K562 (cell line): ENCODE data around the gene UQCRHL. TPM values are rescaled to one million over a fixed set of nuclear protein-coding genes. Genes with fewer than 3 reads are reported as not detected.

ENCODE experiments used
- ATF6 ChIP-seq: sonication (generic); formaldehyde crosslinking; IDR thresholded peaks from 2 replicates; pipeline ENCODE4 v1.4.0; 2020; ENCODE audit warnings: mild to moderate bottlenecking, missing genetic modification reagents
- CREB1 ChIP-seq, 2 experiments: sonication (generic) in 1 of 2; formaldehyde crosslinking in 1 of 2; IDR thresholded peaks; 2 replicates each; pipeline versions ENCODE4 v1.6.1 to v1.8.0; 2012 to 2022; ENCODE audit warnings: inconsistent platforms in 1 of 2, mild to moderate bottlenecking in 1 of 2, missing genetic modification reagents in 1 of 2, moderate library complexity in 1 of 2
- CTCF ChIP-seq, 3 experiments: IDR thresholded peaks in 2 of 3; conservative IDR thresholded peaks in 1 of 3; 2 replicates each; pipeline ENCODE4 v1.5.1; 2011 to 2012; ENCODE audit warnings: low read length in 3 of 3, mild to moderate bottlenecking in 3 of 3, control low read depth in 2 of 3, improper control_type of control experiment in 1 of 3, inconsistent platforms in 1 of 3, low read depth in 1 of 3, mixed read lengths in 1 of 3, moderate library complexity in 1 of 3; ENCODE audit not compliant: insufficient read depth in 2 of 3
- GTF2A2 ChIP-seq: IDR thresholded peaks from 2 replicates; pipeline ENCODE4 v1.6.1; 2016; ENCODE audit warnings: mild to moderate bottlenecking, missing genetic modification characterization, missing compliant biosample characterization
- MEIS2 ChIP-seq: fragments of 450-650 bp; IDR thresholded peaks from 2 replicates; pipeline ENCODE4 v1.6.1; 2014; ENCODE audit warnings: mild to moderate bottlenecking; ENCODE audit not compliant: partially characterized antibody
- PTBP1 ChIP-seq: fragments of 200-400 bp; formaldehyde crosslinking; IDR thresholded peaks from 2 replicates; pipeline ENCODE4 v1.6.1; 2017; ENCODE audit warnings: low read depth, low read length
- PTRF ChIP-seq: fragments of 450-650 bp; IDR thresholded peaks from 2 replicates; pipeline ENCODE4 v1.6.1; 2016; ENCODE audit warnings: mild to moderate bottlenecking, missing genetic modification characterization, missing compliant biosample characterization
- SIX5 ChIP-seq, 2 experiments: IDR thresholded peaks; 2 replicates each; pipeline ENCODE4 v1.6.1; 2011; ENCODE audit warnings: low read length in 2 of 2, borderline replicate concordance in 1 of 2, low read depth in 1 of 2, mild to moderate bottlenecking in 1 of 2, moderate library complexity in 1 of 2; ENCODE audit not compliant: insufficient read depth in 1 of 2
- ZNF41 ChIP-seq: fragments of 250-450 bp; sonication (Bioruptor Pico); conservative IDR thresholded peaks from 2 replicates; pipeline ENCODE4 v1.4.0; 2020; ENCODE audit warnings: mild to moderate bottlenecking
- ZNF592 ChIP-seq: fragments of 450-650 bp; IDR thresholded peaks from 2 replicates; pipeline ENCODE4 v1.6.1; 2017; ENCODE audit warnings: antibody characterized with exemption, mild to moderate bottlenecking
- ZNF707 ChIP-seq: fragments of 250-450 bp; sonication (Bioruptor Pico); conservative IDR thresholded peaks from 2 replicates; pipeline ENCODE4 v1.8.0; 2022; ENCODE audit warnings: inconsistent platforms, mild to moderate bottlenecking, moderate library complexity
- polyA plus RNA-seq, 8 experiments: library from polyadenylated mRNA; depleted of rRNA in 4 of 8; stranded (reverse) in 5 of 8; unstranded in 3 of 8; fragments of >200 nt; fragmentation: Nextera tagmentation in 2 of 8; fragmentation: Illumina TruSeq in 1 of 8; extraction: Ambion mirVana in 2 of 8; extraction: Trizol in 1 of 8; gene quantifications; 2 replicates each; pipeline versions ENCODE4 v1.2.1 to v1.2.3, GENCODE V29; 2011 to 2014; ENCODE audit warnings: inconsistent platforms in 1 of 8, missing spikeins in 1 of 8
- total RNA-seq, 7 experiments: library from RNA; depleted of rRNA in 6 of 7; stranded (reverse); fragments of >200 nt in 6 of 7; fragmentation: Illumina TruSeq in 2 of 7; extraction: Trizol in 2 of 7; gene quantifications; 2 replicates each; pipeline versions ENCODE4 v1.2.1 to v1.2.3, GENCODE V29; 2011 to 2021; ENCODE audit warnings: low replicate concordance in 1 of 7
- TF ChIP-seq, protein P1 (sequence below): fragments of 450-650 bp; formaldehyde crosslinking; conservative IDR thresholded peaks from 2 replicates; pipeline ENCODE4 v1.4.0; 2022; ENCODE audit warnings: mild to moderate bottlenecking, missing genetic modification characterization
- TF ChIP-seq, protein P2 (sequence below): fragments of 200-800 bp; sonication (Bioruptor generic); IDR thresholded peaks from 2 replicates; pipeline ENCODE4 v1.6.1; 2017; ENCODE audit warnings: missing genetic modification characterization, missing compliant biosample characterization

Gene UQCRHL
- total and polyA plus RNA-seq, 9 of the 15 experiments (the other 6 are each of a cell fraction or from before 2014, with no cell fraction given) = 5.1 to 41.3 (median 21.8) TPM

- TF ChIP-seq ZNF592 (no peak), PTBP1 (no peak), ATF6 (CRISPR knock-in tag) (peak; percentile 21; the same call in 1 of the 2 replicates), CTCF (IDR thresholded peaks at IDR 0.05 in 2 of 3, conservative IDR thresholded peaks at IDR 0.05 in 1 of 3; ENCODE audit: insufficient read depth in 2 of 3, low read depth in 1 of 3, low read length in 3 of 3) (no peak; a peak in 1 of 6 replicates), ZNF707 (no peak), SIX5 (IDR thresholded peaks at IDR 0.05; ENCODE audit: borderline replicate concordance in 1 of 2, insufficient read depth in 1 of 2, low read depth in 1 of 2, low read length in 2 of 2) (no peak), MEIS2 (peak; percentile 77), PTRF (tag) (no peak), GTF2A2 (tag) (no peak), ZNF41 (CRISPR knock-in tag) (no peak), CREB1 (IDR thresholded peaks at IDR 0.05) (peak; percentile 31; the same call in 1 of the 2 replicates), CREB1 (CRISPR knock-in tag; IDR thresholded peaks at IDR 0.05) (no peak; the same call in 1 of the 2 replicates)
- TF ChIP-seq, protein P1, sequence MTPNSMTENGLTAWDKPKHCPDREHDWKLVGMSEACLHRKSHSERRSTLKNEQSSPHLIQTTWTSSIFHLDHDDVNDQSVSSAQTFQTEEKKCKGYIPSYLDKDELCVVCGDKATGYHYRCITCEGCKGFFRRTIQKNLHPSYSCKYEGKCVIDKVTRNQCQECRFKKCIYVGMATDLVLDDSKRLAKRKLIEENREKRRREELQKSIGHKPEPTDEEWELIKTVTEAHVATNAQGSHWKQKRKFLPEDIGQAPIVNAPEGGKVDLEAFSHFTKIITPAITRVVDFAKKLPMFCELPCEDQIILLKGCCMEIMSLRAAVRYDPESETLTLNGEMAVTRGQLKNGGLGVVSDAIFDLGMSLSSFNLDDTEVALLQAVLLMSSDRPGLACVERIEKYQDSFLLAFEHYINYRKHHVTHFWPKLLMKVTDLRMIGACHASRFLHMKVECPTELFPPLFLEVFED (CRISPR knock-in tag) = no peak
- TF ChIP-seq, protein P2, sequence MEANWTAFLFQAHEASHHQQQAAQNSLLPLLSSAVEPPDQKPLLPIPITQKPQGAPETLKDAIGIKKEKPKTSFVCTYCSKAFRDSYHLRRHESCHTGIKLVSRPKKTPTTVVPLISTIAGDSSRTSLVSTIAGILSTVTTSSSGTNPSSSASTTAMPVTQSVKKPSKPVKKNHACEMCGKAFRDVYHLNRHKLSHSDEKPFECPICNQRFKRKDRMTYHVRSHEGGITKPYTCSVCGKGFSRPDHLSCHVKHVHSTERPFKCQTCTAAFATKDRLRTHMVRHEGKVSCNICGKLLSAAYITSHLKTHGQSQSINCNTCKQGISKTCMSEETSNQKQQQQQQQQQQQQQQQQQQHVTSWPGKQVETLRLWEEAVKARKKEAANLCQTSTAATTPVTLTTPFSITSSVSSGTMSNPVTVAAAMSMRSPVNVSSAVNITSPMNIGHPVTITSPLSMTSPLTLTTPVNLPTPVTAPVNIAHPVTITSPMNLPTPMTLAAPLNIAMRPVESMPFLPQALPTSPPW = peak; percentile 66
These were observed 41.7 kb upstream of the UQCRHL start (continued) for GRCh38 chr1:15848929-15849774.
